Measurements from ENCODE around the gene TAF3. TPM values are rescaled to one million over a fixed set of nuclear protein-coding genes. Genes with fewer than 3 reads are reported as not detected.

TAF3 gene
- total RNA-seq, 1 donor from 2014 or later: 4.6 TPM

DNA sequence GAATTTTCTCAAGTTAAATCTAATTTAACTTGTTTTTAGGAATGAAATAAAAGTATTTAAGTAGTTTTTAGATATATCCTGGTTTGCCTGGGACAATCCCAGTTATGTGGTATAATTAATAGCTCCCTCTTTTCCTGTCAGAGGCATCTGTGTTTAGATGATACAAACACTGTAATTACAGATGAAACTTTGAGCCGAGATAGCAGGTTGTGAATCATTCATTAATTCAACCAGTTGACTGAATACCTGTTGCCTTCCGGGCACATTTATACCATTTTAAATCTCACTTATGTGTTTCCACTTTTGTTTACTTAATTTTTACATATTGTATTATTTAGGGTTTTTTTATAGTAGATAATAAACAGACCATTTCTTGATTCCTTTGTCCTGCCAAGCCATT lies 154.1 kb downstream of the TAF3 start:
- no peak overlapping the region for H3K4me2 ChIP-seq
- no peak overlapping the region for H2AFZ ChIP-seq (replicated peaks)
- no peak overlapping the region for H3K27ac ChIP-seq
- H3K9me3 Mint-ChIP-seq: peaks cover 3% of the 10 kb centered on the region
- no peaks in the 10 kb centered on the region for H3K4me1 Mint-ChIP-seq
- H3K27me3 Mint-ChIP-seq (ENCODE audit: insufficient read depth, low read depth): no peaks in the 10 kb centered on the region
- H3K4me1 ChIP-seq: no peaks in the 10 kb centered on the region
- H4K20me1 ChIP-seq (ENCODE audit: low read depth): no peaks in the 10 kb centered on the region
- no peaks in the 10 kb centered on the region for H3F3A ChIP-seq (ENCODE audit: low read depth)
- no peak for DNase-seq (ENCODE audit: low spot score)
- no peaks in the 10 kb centered on the region for H3K9me3 ChIP-seq (ENCODE audit: low read depth)
- H3K36me3 ChIP-seq: no peaks in the 10 kb centered on the region
- no peak overlapping the region for H3K9ac ChIP-seq
- H3K79me2 ChIP-seq (ENCODE audit: low read depth): no peaks in the 10 kb centered on the region
- no peak overlapping the region for H3K4me3 Mint-ChIP-seq
- TF ChIP-seq EZH2phosphoT487 (IDR thresholded peaks at IDR 0.05): no peak
- H3K36me3 Mint-ChIP-seq: peaks cover 6% of the 10 kb centered on the region
- no peaks in the 10 kb centered on the region for H3K27me3 ChIP-seq
- H3K27ac Mint-ChIP-seq: no peak overlapping the region
- no peak overlapping the region for H3K4me3 ChIP-seq

- no peaks in the 10 kb centered on the region for H3K9me3 ChIP-seq (ENCODE audit: low read depth)
- no peaks in the 10 kb centered on the region for H3K27me3 ChIP-seq
- Mint-ChIP-seq H3K27me3 (ENCODE audit: insufficient read depth, low read depth) (peaks cover 3% of the 10 kb centered on the region), H3K4me3 (no peak overlapping the region), H3K36me3 (peaks cover 12% of the 10 kb centered on the region), H3K9me3 (no peaks in the 10 kb centered on the region), H3K4me1 (peaks cover 10% of the 10 kb centered on the region), H3K27ac (no peak overlapping the region)
- no peaks in the 10 kb centered on the region for H4K20me1 ChIP-seq (ENCODE audit: low read depth)
- H3K36me3 ChIP-seq: no peaks in the 10 kb centered on the region
- no peak overlapping the region for H3K27ac ChIP-seq
- no peak overlapping the region for H2AFZ ChIP-seq (replicated peaks)
- no peaks in the 10 kb centered on the region for H3F3A ChIP-seq (ENCODE audit: low read depth)
- no peak overlapping the region for H3K4me2 ChIP-seq
- TF ChIP-seq EZH2phosphoT487 (IDR thresholded peaks at IDR 0.05) (no peak), EZH2 (IDR thresholded peaks at IDR 0.05) (no peak)
- TF ChIP-seq, protein P1, sequence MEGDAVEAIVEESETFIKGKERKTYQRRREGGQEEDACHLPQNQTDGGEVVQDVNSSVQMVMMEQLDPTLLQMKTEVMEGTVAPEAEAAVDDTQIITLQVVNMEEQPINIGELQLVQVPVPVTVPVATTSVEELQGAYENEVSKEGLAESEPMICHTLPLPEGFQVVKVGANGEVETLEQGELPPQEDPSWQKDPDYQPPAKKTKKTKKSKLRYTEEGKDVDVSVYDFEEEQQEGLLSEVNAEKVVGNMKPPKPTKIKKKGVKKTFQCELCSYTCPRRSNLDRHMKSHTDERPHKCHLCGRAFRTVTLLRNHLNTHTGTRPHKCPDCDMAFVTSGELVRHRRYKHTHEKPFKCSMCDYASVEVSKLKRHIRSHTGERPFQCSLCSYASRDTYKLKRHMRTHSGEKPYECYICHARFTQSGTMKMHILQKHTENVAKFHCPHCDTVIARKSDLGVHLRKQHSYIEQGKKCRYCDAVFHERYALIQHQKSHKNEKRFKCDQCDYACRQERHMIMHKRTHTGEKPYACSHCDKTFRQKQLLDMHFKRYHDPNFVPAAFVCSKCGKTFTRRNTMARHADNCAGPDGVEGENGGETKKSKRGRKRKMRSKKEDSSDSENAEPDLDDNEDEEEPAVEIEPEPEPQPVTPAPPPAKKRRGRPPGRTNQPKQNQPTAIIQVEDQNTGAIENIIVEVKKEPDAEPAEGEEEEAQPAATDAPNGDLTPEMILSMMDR (IDR thresholded peaks at IDR 0.05): no peak
- H3K4me1 ChIP-seq: no peaks in the 10 kb centered on the region
- no peak overlapping the region for H3K9ac ChIP-seq
- no peak for DNase-seq (ENCODE audit: low spot score)
- no peak overlapping the region for H3K4me3 ChIP-seq
- no peaks in the 10 kb centered on the region for H3K79me2 ChIP-seq (ENCODE audit: low read depth)
Observed at GRCh38 chr10:7980196-7980595, 161.9 kb downstream of the TAF3 start.

- H3K4me1 ChIP-seq: no peaks in the 10 kb centered on the region
- no peak overlapping the region for H3K27ac ChIP-seq
- no peak overlapping the region for H3K4me2 ChIP-seq
- H3K4me3 ChIP-seq: no peak overlapping the region
- no peaks in the 10 kb centered on the region for H3K9me3 ChIP-seq (ENCODE audit: low read depth)
- Mint-ChIP-seq H3K4me1 (peaks cover 10% of the 10 kb centered on the region), H3K27me3 (ENCODE audit: insufficient read depth, low read depth) (peaks cover 3% of the 10 kb centered on the region), H3K4me3 (no peak overlapping the region), H3K9me3 (no peaks in the 10 kb centered on the region), H3K36me3 (peaks cover 9% of the 10 kb centered on the region), H3K27ac (no peak overlapping the region)
- H3F3A ChIP-seq (ENCODE audit: low read depth): no peaks in the 10 kb centered on the region
- no peak overlapping the region for H2AFZ ChIP-seq (replicated peaks)
- no peaks in the 10 kb centered on the region for H3K27me3 ChIP-seq
- H4K20me1 ChIP-seq (ENCODE audit: low read depth): no peaks in the 10 kb centered on the region
- DNase-seq (ENCODE audit: low spot score): no peak
- H3K9ac ChIP-seq: no peak overlapping the region
- no peaks in the 10 kb centered on the region for H3K79me2 ChIP-seq (ENCODE audit: low read depth)
- TF ChIP-seq, protein P1 (IDR thresholded peaks at IDR 0.05): no peak
- TF ChIP-seq EZH2phosphoT487 (IDR thresholded peaks at IDR 0.05) (no peak), EZH2 (IDR thresholded peaks at IDR 0.05) (no peak)
- no peaks in the 10 kb centered on the region for H3K36me3 ChIP-seq
Observed at GRCh38 chr10:7982727-7983126, 164.4 kb downstream of the TAF3 start.

DNA sequence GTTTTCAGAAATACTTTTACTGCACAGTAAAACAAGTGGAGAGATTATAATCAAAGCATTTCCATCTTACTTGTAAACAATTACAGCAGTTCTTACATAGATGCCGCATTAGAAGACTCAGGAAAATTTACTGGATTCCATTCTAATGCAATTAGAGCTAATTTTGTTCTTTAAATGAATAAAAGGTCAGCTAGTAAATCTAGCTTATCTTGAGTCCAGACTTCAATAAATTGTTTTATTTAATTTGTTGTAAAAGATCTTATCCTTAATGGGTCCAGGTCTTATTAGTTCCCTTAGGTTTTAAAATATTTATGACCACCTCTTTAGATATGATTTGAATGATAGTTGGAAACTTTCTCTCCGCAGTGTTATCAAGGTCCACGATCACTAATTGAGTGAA lies 166.0 kb downstream of the TAF3 start:
- H3K4me3 Mint-ChIP-seq: no peak overlapping the region
- Histone ChIP-seq H3K9me3 (ENCODE audit: low read depth) (no peaks in the 10 kb centered on the region), H3K4me3 (no peak overlapping the region), H3K79me2 (ENCODE audit: low read depth) (no peaks in the 10 kb centered on the region), H3K4me2 (no peak overlapping the region), H3K4me1 (no peaks in the 10 kb centered on the region), H3K9ac (no peak overlapping the region), H2AFZ (replicated peaks) (no peak overlapping the region), H3K36me3 (no peaks in the 10 kb centered on the region), H3K27ac (no peak overlapping the region), H4K20me1 (ENCODE audit: low read depth) (no peaks in the 10 kb centered on the region), H3F3A (ENCODE audit: low read depth) (no peaks in the 10 kb centered on the region), H3K27me3 (no peaks in the 10 kb centered on the region)
- no peaks in the 10 kb centered on the region for H3K36me3 Mint-ChIP-seq
- H3K4me1 Mint-ChIP-seq: peaks cover 9% of the 10 kb centered on the region
- no peaks in the 10 kb centered on the region for H3K9me3 Mint-ChIP-seq
- DNase-seq (ENCODE audit: low spot score): no peak
- no peak overlapping the region for H3K27ac Mint-ChIP-seq
- TF ChIP-seq EZH2 (IDR thresholded peaks at IDR 0.05) (no peak), EZH2phosphoT487 (IDR thresholded peaks at IDR 0.05) (no peak)
- TF ChIP-seq, protein P1 (IDR thresholded peaks at IDR 0.05): no peak
- peaks cover 3% of the 10 kb centered on the region for H3K27me3 Mint-ChIP-seq (ENCODE audit: insufficient read depth, low read depth)

Data from neural progenitor cell (in vitro differentiated cells).